ENCODE measurements around the gene CDK2.

The CDK2 gene

DNA sequence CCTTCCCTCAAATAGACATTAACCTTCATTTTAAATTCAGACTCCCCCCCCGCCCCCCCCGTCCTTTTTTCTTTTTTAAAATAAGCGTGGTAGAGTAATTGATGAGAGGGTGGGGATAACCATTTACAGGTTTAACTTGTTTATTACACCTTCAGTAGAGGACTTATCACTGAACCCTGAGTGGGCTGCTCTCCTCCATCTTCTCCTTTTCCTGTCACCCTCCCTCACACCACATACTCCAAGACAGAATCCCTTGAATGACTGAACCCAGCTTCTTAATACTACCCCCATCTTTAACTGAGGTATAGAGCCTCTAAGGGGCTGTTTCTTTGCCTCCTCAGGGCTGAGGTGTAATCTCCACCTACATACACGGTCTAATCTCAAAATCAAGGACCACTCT lies 50.6 kb downstream of the CDK2 start:
- no peak for DNase-seq

- DNase-seq, result no peak
Observed at GRCh38 chr12:56018356-56018755, 51.7 kb downstream of the CDK2 start.

GRCh38 chr12:56020423-56021184 lies 54.0 kb downstream of the CDK2 start, which contains the start of gene IKZF4:
Gene IKZF4, plus strand, starts transcription at chr12:56021043. Its CDS starts 451 bp downstream, at chr12:56021494.
- DNase-seq, result peak; percentile 92

DNA sequence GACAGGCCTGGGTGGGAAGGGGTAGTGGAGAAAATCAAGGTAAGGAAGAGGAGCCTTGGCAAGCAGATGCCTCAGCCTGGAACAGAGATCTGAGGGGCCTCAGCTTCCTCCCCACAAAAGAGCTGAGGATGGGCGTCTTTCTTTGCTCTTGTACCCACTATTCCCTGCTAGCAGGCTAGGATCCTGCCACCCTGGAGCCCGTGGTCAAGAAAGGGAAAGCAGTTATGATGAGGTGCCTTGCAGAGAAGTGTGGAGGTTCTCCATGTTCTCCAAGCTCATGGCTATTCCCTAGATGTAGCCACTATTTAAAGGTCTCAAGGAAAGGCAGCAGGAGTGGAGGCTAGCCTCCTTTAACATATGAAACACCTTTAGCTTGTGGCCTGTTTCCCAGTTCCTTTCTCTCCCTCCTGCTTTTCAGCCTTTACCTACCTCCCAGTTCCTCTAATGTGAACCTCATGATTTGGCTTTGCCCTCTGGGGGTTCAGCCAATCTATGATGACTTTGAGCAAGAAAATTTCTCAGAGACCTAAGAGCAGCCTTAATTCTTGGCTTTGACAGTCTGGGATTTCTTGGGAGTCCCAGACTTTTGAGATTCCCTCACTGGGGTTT lies 55.4 kb downstream of the CDK2 start:
- DNase-seq, result no peak

All from retina (tissue), 1 donor.